HepG2 (cell line): ENCODE measurements around the gene SEC61A2. TPM values are rescaled to one million over a fixed set of nuclear protein-coding genes. Genes with fewer than 3 reads are reported as not detected.

Source experiments
- CAMTA2 ChIP-seq: sonication (generic); formaldehyde crosslinking; IDR thresholded peaks from 2 replicates; pipeline ENCODE4 v1.4.0; 2020; ENCODE audit warnings: mild to moderate bottlenecking, missing genetic modification reagents, borderline replicate concordance
- CBX1 ChIP-seq: IDR thresholded peaks from one replicate; pipeline ENCODE4 v1.6.1; 2016; ENCODE audit warnings: antibody characterized with exemption, low read depth
- CREBL2 ChIP-seq: sonication (generic); formaldehyde crosslinking; IDR thresholded peaks from 2 replicates; pipeline ENCODE4 v1.8.1; 2023; ENCODE audit warnings: missing genetic modification reagents, mild to moderate bottlenecking, borderline replicate concordance
- E2F1 ChIP-seq: sonication (generic); formaldehyde crosslinking; IDR thresholded peaks from 2 replicates; pipeline ENCODE4 v1.5.0; 2020; ENCODE audit warnings: missing genetic modification reagents
- EED ChIP-seq: sonication (generic); formaldehyde crosslinking; IDR thresholded peaks from 2 replicates; pipeline ENCODE4 v1.5.0; 2020; ENCODE audit warnings: mild to moderate bottlenecking, missing genetic modification reagents
- FLYWCH1 ChIP-seq: sonication (generic); formaldehyde crosslinking; IDR thresholded peaks from 2 replicates; pipeline ENCODE4 v1.8.1; 2023; ENCODE audit warnings: mild to moderate bottlenecking, missing genetic modification reagents
- FOXC1 ChIP-seq: sonication (generic); formaldehyde crosslinking; IDR thresholded peaks from 2 replicates; pipeline ENCODE4 v1.8.0; 2022; ENCODE audit warnings: mild to moderate bottlenecking, missing genetic modification reagents, borderline replicate concordance
- HCFC1 ChIP-seq: fragments of 150-350 bp; IDR thresholded peaks from 2 replicates; pipeline ENCODE4 v1.6.1; 2014; ENCODE audit warnings: low read depth, low read length
- HHEX ChIP-seq: IDR thresholded peaks from 2 replicates; pipeline ENCODE4 v1.6.1; 2016; ENCODE audit warnings: control low read depth
- IKZF1 ChIP-seq: fragments of 450-650 bp; IDR thresholded peaks from 2 replicates; pipeline ENCODE4 v1.7.1; 2016
- IRX3 ChIP-seq: sonication (generic); formaldehyde crosslinking; IDR thresholded peaks from 2 replicates; pipeline ENCODE4 v1.8.1; 2023; ENCODE audit warnings: mild to moderate bottlenecking, low read depth, missing genetic modification reagents, borderline replicate concordance
- MED13 ChIP-seq: sonication (generic); formaldehyde crosslinking; IDR thresholded peaks from 2 replicates; pipeline ENCODE4 v1.5.0; 2020; ENCODE audit warnings: missing genetic modification reagents
- MEF2D ChIP-seq: sonication (generic); formaldehyde crosslinking; IDR thresholded peaks from 2 replicates; pipeline ENCODE4 v1.5.1; 2020; ENCODE audit warnings: mild to moderate bottlenecking, missing genetic modification reagents
- PHB2 ChIP-seq: fragments of 450-650 bp; IDR thresholded peaks from 2 replicates; pipeline ENCODE4 v1.6.1; 2018; ENCODE audit not compliant: partially characterized antibody
- POLR2A ChIP-seq, 2 experiments: IDR thresholded peaks; 2 replicates each; pipeline ENCODE4 v1.6.1; 2011; ENCODE audit warnings: low read depth in 2 of 2, low read length in 2 of 2, mild to moderate bottlenecking in 1 of 2, moderate library complexity in 1 of 2; ENCODE audit not compliant: insufficient read depth in 1 of 2
- POLR2G ChIP-seq: fragments of 200-400 bp; formaldehyde crosslinking; IDR thresholded peaks from 2 replicates; pipeline ENCODE4 v1.6.1; 2018; ENCODE audit warnings: mild to moderate bottlenecking, low read depth, low read length, moderate library complexity
- SALL2 ChIP-seq: sonication (generic); formaldehyde crosslinking; IDR thresholded peaks from 2 replicates; pipeline ENCODE4 v1.8.1; 2023; ENCODE audit warnings: mild to moderate bottlenecking, missing genetic modification reagents, inconsistent platforms
- SRF ChIP-seq: IDR thresholded peaks from 2 replicates; pipeline ENCODE4 v1.6.1; 2011; ENCODE audit warnings: mild to moderate bottlenecking, low read depth, low read length, moderate library complexity
- SUZ12 ChIP-seq: fragments of 150-350 bp; IDR thresholded peaks from 2 replicates; pipeline ENCODE4 v1.6.1; 2014; ENCODE audit warnings: low read depth, low read length
- TBP ChIP-seq: sonication (generic); formaldehyde crosslinking; IDR thresholded peaks from 2 replicates; pipeline ENCODE4 v1.5.0; 2020; ENCODE audit warnings: missing genetic modification reagents
- TBX3 ChIP-seq: fragments of 450-650 bp; IDR thresholded peaks from 2 replicates; pipeline ENCODE4 v1.6.1; 2017; ENCODE audit warnings: antibody characterized with exemption, mild to moderate bottlenecking, inconsistent platforms, borderline replicate concordance
- TEAD3 ChIP-seq: optimal IDR thresholded peaks from 2 replicates; pipeline ENCODE3; 2016; ENCODE audit warnings: borderline replicate concordance
- XBP1 ChIP-seq: sonication (generic); formaldehyde crosslinking; IDR thresholded peaks from 2 replicates; pipeline ENCODE4 v1.5.0; 2020; ENCODE audit warnings: missing genetic modification reagents
- ZNF264 ChIP-seq: sonication (generic); formaldehyde crosslinking; IDR thresholded peaks from 2 replicates; pipeline ENCODE4 v1.4.0; 2020; ENCODE audit warnings: missing genetic modification reagents
- ZNF354B ChIP-seq: sonication (generic); formaldehyde crosslinking; IDR thresholded peaks from 2 replicates; pipeline ENCODE4 v1.8.0; 2022; ENCODE audit warnings: mild to moderate bottlenecking, missing genetic modification reagents
- ZNF556 ChIP-seq: sonication (generic); formaldehyde crosslinking; IDR thresholded peaks from 2 replicates; pipeline ENCODE4 v1.4.0; 2020; ENCODE audit warnings: mild to moderate bottlenecking, missing genetic modification reagents, borderline replicate concordance
- ZNF605 ChIP-seq: sonication (generic); formaldehyde crosslinking; IDR thresholded peaks from 2 replicates; pipeline ENCODE4 v1.8.0; 2022; ENCODE audit warnings: mild to moderate bottlenecking, missing genetic modification reagents
- ZSCAN9 ChIP-seq: IDR thresholded peaks from 2 replicates; pipeline ENCODE4 v1.6.1; 2016; ENCODE audit warnings: borderline replicate concordance
- polyA plus RNA-seq, 8 experiments: library from polyadenylated mRNA; depleted of rRNA in 3 of 8; stranded (reverse) in 7 of 8; unstranded in 1 of 8; fragments of >200 nt; fragmentation: Illumina TruSeq in 4 of 8; extraction: Trizol in 4 of 8; gene quantifications; 2 replicates each; pipeline versions ENCODE4 v1.2.1 to v1.2.3, GENCODE V29; 2011 to 2016; ENCODE audit warnings: low read depth in 4 of 8, missing spikeins in 1 of 8, mixed read lengths in 1 of 8; ENCODE audit not compliant: insufficient read depth in 1 of 8
- total RNA-seq, 5 experiments: library from RNA; depleted of rRNA; stranded (reverse); fragments of >200 nt; fragmentation: Illumina TruSeq; extraction: Trizol; gene quantifications; 2 replicates each; pipeline ENCODE4 v1.2.3, GENCODE V29; 2016; ENCODE audit warnings: low read depth in 1 of 5
- TF ChIP-seq, protein P1 (sequence below): sonication (generic); formaldehyde crosslinking; IDR thresholded peaks from 2 replicates; pipeline ENCODE4 v1.5.0; 2020; ENCODE audit warnings: mild to moderate bottlenecking, missing genetic modification reagents
- TF ChIP-seq, protein P2 (sequence below): sonication (generic); formaldehyde crosslinking; IDR thresholded peaks from 2 replicates; pipeline ENCODE4 v1.4.0; 2020; ENCODE audit warnings: missing genetic modification reagents

The SEC61A2 gene
- total and polyA plus RNA-seq, 2 of the 13 experiments (the other 11 are each of a cell fraction or from before 2014, with no cell fraction given) = 5.5 to 7.4 TPM

GRCh38 chr10:12195603-12196506 lies 66.4 kb downstream of the SEC61A2 start, which contains the start of the genes CDC123 and NUDT5 (continued):
- TF ChIP-seq SALL2 (CRISPR knock-in tag) (peak; percentile 53; the same call in 1 of the 2 replicates), EED (0 out of 2 replicates have a peak, but pooled peaks have one; percentile 2), MED13 (no peak), IRX3 (CRISPR knock-in tag) (no peak), FLYWCH1 (no peak), TBP (no peak), FOXC1 (CRISPR knock-in tag) (peak; percentile 60; the same call in 1 of the 2 replicates), HCFC1 (peak; percentile 63; the same call in 1 of the 2 replicates), PHB2 (no peak), ZNF556 (CRISPR knock-in tag) (no peak; the same call in 1 of the 2 replicates), CBX1 (peak; percentile 23), IKZF1 (no peak), POLR2A (IDR thresholded peaks at IDR 0.05; ENCODE audit: insufficient read depth in 1 of 2, low read depth in 2 of 2, low read length in 2 of 2) (peak; percentile 73 to 75), SUZ12 (no peak), E2F1 (CRISPR knock-in tag) (peak; percentile 64; the same call in 1 of the 2 replicates), TEAD3 (CRISPR knock-in tag) (no peak), ZNF354B (CRISPR knock-in tag) (0 out of 2 replicates have a peak, but pooled peaks have one; percentile 63), ZNF264 (CRISPR knock-in tag) (0 out of 2 replicates have a peak, but pooled peaks have one; percentile 17), HHEX (CRISPR knock-in tag) (no peak), TBX3 (no peak), ZSCAN9 (CRISPR knock-in tag) (peak; percentile 32; the same call in 1 of the 2 replicates), MEF2D (CRISPR knock-in tag) (peak; percentile 86), CAMTA2 (CRISPR knock-in tag) (no peak), POLR2G (peak; percentile 94), XBP1 (CRISPR knock-in tag) (no peak), CREBL2 (CRISPR knock-in tag) (peak; percentile 79; the same call in 1 of the 2 replicates), ZNF605 (CRISPR knock-in tag) (peak; percentile 90), SRF (peak; percentile 62)
- TF ChIP-seq, protein P1, sequence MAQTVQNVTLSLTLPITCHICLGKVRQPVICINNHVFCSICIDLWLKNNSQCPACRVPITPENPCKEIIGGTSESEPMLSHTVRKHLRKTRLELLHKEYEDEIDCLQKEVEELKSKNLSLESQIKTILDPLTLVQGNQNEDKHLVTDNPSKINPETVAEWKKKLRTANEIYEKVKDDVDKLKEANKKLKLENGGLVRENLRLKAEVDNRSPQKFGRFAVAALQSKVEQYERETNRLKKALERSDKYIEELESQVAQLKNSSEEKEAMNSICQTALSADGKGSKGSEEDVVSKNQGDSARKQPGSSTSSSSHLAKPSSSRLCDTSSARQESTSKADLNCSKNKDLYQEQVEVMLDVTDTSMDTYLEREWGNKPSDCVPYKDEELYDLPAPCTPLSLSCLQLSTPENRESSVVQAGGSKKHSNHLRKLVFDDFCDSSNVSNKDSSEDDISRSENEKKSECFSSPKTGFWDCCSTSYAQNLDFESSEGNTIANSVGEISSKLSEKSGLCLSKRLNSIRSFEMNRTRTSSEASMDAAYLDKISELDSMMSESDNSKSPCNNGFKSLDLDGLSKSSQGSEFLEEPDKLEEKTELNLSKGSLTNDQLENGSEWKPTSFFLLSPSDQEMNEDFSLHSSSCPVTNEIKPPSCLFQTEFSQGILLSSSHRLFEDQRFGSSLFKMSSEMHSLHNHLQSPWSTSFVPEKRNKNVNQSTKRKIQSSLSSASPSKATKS (CRISPR knock-in tag) = no peak
- TF ChIP-seq, protein P2, sequence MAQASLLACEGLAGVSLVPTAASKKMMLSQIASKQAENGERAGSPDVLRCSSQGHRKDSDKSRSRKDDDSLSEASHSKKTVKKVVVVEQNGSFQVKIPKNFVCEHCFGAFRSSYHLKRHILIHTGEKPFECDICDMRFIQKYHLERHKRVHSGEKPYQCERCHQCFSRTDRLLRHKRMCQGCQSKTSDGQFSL (CRISPR knock-in tag) = no peak
